ENCODE results near the gene DYNC1H1.

The DYNC1H1 gene

DNA sequence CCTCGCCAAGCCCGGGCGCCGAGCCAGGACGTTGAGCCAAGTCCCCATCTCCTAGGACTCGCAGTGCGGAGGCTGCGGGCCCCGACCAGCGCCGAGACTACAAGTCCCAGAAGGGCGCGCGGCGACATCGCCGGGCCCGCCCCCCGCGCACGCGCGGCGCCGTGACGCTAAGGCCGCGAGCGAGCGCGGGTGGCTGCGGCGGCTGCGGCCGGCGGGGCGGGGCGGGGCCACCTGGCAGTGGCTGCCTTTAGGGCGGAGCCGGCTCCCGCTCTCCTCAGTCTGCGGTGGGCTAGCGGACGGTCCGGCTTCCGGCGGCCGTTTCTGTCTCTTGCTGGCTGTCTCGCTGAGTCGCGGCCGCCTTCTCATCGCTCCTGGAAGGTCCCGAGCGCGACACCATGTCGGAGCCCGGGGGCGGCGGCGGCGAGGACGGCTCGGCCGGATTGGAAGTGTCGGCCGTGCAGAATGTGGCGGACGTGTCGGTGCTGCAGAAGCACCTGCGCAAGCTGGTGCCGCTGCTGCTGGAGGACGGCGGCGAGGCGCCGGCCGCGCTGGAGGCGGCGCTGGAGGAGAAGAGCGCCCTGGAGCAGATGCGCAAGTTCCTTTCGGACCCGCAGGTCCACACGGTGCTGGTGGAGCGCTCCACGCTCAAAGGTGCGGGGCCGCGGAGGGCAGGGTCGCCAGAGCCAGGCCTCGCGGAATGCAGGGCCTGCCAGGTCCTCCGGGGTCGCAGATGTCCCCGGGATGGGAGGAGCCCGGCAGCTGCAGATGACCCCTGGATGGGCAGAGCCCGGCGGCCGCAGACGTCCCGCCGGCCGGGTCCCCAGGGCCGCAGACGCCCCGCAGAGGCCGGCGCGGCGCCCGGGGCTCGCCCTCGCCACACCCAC lies at the start of gene DYNC1H1:
TSS of gene DYNC1H1 (plus strand) at position 277 of the 884 bp plus-strand sequence. CDS start at position 396, 119 bp downstream.
- DNase-seq: peak; percentile 92

DNA sequence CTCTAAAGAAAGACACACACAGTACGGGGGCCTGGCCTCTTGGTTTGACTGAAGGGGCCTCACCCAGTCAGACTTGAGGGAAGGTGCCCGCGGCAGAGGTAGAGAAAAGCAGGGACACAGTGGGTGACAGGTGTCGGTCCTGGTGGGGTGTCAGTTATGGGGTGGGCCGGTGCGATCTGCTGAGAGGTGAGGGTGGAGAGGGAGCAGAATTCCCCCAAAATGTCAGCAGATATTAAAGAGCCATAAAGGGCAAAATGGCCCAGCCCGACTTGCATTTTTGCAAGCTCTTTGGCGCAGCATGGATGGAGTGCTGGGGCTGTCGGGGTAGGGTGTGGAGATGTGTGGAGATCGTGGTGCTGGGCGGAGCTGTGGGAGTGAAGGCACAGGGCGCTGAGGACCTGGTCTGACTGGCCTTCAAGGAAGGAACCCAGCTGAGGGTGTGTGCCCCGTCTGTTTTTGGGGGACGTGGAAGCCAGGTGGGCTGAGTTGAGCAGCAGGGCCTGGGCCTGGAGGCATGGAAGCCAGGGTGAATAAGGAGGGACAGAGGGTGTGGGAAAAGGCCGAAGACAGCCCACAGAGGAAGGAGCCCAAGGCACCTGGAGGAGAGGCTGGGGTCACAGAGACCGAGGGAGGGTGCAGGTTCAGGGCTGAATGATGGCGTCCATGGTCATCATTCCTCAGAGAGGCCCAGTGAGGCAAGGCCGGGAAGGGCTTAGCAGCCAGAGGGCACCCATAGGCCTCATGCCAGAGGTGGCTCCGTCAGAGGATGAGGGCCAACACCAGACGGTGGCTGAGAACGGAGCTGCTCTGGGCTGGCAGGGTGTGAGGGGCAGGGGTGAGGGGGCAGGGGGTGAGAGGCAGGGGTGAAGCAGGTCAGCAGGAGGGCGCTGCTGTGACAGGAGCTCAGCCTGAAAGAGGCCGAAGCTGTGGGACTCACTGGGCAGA lies 48.2 kb upstream of the DYNC1H1 start:
- no peak for DNase-seq

DNA sequence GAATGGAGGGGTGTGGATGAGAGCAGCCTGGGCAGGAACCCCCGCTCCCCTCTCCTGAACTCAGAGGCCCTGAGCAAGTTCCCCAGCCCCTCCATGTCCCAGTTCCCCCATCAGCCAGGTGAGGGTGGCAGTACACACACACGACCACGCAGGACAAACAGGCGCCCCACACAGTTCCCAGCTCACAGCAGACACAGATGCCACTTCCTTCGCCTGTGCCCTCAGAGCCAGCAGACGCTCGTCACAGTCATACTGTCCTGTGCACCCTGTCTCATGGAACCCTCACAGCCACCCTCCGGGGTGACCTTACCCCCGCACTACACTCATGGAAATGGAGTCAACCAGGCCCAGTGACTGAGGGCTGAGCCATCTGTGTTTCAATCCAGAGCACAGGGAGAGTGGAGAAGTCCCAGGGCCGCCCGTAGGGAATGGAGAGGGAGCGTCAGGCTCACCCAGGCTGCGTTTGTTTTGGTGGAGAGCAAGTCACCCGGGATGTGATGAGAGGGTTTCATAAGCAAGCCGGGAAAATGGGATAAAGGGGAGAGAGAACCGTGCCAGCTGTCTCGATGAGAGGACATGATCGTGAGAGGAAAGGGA lies 47.5 kb upstream of the DYNC1H1 start:
- DNase-seq: no peak

DNA sequence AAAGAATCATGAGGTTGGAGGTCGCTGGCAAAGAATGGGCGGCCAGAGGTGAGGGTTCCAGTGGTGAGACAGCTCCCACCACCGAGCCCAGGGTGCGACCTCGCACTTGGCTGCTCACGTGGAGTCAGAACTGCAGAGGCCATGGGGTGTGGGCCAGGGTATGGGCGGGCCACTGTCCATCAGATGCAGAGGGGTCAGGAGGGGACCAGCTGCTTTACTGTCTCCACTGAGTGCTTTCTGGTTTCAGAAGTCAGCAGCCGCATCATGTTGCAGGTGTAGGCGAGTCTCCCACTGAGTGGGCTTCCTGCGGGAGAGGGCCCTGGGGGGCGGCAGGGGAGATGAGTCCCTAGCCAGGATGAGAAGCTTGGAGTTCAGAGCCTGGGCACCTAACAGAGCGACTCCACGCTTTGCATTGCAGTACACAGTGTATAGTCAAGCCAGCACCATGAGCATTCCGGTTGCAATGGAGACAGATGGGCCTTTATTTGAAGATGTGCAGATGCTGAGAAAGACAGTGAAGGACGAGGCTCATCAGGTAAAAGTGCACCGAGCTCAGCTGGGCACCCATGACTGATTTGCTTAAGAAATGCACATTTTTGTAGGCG lies 46.9 kb upstream of the DYNC1H1 start:
- no peak for DNase-seq

DNA sequence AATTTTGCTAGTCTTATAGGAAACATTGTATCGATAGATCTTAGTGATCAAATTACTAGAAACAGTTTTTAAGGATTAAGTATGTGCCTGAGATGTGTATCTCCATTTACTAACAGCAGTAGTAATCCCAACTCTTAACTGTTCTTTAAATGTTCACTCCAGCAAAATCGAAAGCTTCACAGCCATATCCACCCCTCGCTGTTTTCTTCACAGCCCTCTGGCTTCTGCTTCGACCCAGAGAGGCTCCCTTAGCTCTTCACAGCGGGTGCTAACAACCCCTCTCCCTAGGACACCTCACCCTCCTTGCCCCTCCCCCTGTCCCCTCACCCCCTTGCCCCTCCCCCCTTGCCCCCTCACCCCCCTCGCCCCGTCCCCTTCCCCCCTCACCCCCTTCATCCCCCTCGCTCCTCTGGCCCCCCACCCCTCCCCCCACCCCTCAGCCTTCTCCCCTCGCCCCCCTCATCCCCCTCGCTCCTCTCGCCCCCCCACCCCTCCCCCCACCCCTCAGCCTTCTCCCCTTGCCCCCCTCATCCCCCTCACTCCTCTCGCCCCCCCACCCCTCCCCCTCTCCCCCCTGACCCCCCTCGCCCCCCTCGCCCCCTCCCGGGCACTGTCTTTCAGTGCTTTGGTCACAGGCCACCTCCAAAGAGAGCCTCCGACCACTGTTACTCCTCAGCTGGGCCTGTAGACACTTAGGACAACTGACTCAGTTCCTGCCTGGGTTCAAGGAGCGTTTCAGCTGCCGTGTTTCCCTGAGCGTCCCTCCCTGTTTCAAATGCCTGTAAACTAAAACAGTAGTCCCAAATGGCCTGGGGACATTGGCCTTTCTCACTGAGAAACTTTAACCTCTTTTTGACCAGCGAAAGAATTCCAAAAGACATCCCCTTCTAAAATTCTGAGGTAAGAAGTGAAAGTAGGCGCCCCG lies 46.0 kb upstream of the DYNC1H1 start:
- no peak for DNase-seq

DNA sequence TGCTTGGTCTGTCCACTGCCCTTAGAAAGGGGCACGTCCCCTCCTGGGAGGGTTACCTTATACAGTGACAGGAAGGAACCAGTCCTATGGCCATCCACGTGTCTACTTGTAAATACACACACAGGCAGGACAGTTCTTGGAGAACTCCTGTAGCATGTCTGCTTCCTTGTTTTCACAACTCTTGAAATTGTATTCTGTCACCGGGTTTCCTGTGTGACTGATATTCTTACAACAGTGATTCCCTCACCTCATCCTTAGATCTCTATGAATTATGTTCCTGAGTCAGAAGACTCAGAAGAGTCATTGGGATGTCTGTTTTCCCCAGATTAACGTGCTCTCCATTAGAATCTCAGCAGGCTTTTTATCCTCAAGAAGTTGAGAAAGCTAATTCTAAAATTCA lies 44.1 kb upstream of the DYNC1H1 start:
- no peak for DNase-seq

DNA sequence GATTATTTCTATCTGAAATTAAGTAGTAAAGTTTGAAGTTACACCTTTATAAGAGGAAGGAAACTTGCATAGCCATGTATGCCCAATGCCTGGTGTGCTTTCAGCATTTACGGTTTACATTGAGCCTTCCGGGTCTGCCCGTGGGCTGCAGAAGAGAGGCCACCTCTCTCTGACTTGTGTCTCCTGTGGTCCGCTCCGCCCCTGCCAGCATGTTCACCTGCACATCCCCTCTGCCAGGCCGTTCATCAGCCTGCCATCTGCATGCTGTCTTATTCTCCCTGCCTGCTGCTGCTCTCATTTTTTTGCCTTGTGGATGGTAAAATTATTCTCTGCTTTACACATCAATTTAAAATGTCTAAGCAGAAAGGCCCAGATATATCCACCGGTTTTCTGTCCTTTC lies 41.5 kb upstream of the DYNC1H1 start:
- DNase-seq: no peak

DNA sequence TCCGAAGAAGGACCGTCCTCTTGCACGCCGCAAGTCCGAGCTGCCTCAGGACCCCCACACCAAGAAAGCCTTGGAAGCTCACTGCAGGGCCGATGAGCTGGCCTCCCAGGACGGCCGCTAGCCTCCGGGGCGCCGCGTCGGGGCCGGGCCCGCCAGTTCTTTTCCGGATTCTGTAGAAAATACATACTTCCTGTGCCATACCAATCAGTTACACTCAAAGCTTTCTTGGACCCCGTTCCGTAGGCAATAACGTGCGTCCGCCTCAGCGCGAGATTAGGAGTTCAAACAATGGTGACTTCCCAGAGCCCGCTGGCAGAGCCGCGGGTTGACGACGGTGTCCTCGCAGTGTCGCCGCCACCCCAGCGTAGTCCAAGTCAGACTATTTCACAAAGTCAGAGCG lies 39.2 kb upstream of the DYNC1H1 start:
- DNase-seq: no peak

DNA sequence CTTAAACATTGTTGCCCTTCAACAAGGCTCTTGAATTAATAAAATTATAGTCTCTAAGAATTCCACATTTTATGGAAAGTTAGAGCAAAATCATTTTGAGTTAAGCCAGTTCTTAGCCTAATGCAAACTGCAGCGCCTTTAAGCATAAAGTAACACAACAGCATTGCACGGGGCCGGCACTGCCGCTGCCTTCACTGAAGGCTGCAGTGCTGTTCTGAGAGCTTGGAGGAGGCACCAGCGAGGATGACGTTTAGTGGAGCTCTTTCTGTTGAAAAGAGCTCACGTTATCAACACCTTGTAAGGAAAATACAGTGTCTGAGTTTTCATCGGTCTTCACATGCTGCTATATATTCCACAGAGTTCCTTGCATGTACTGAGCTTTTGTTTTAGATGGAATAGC lies 38.3 kb upstream of the DYNC1H1 start:
- no peak for DNase-seq

DNA sequence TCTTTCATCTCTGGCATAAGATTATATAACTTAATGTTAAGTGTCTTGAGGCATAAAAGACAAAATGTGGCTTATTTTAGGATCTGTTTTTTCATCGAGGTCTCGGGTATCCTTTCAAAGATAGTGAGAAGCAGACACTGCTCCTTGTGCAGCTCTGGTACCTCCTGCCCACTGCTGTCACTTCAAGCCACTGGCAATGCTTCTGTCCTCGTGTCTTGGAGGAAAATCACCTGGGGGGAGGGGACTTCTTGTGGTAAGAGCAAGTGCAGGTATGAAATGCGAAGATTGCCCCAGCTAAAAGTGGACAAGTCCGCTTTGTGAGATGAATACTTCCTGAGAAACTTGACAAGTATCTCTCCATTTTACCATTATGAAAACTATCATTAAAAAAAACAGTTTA lies 37.8 kb upstream of the DYNC1H1 start:
- no peak for DNase-seq

DNA sequence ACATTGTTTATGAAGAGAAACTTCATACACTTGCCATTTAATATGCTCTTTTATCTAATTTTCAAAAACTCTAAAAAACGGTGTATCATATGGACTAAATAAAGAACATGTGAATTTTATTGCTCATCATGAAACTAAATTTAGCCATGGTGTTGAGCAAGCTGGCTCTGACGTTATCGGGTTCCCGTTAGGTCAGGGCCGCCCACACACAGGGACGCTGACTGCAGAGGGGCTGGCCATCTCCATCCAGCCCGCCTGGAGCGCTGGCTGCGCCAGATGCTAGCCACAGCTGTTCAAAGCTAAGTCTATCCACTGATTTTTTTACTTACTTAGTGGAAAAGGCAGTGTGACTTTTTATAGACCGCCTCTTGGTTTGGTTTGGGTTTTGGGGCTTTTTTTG lies 36.5 kb upstream of the DYNC1H1 start:
- no peak for DNase-seq

DNA sequence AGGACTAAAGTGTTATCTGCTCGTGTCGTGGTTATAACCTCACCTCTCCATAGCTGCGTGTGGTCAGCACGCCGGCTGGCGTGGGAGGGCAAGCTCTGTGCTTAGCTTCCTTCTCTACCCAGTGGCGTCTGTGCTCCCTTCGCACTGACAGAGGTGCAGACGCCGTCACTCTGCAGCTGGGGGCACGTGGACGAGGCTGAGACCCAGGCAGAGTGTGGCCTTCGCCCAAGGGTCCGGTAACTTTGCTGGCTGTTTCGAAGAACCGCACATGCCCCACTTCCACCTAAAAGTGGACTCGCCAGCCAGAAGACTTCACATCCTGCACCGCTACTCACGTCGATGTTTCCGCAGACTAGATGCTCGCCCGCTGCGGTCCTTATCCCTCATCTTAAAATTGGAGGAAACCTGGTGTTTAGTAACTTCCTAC lies 35.9 kb upstream of the DYNC1H1 start:
- DNase-seq: no peak

DNA sequence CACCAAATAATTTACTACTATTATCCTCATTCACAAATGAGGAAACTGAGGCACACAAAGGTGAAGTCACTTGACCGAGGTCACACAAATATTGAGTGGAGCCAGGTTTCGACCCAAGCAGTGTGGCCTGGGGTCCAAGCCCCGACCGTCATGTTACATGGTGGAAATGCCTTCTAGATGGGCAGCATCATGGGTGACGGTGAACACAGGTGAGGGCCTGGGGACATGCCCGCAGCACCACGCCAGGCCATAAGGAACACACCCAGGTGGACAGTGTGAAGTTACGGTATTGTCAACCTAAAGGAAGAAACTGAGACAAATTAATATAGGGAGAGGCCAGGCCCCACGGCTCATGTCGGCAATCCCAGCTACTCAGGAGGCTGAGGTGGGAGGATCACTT lies 35.3 kb upstream of the DYNC1H1 start:
- DNase-seq: no peak

DNA sequence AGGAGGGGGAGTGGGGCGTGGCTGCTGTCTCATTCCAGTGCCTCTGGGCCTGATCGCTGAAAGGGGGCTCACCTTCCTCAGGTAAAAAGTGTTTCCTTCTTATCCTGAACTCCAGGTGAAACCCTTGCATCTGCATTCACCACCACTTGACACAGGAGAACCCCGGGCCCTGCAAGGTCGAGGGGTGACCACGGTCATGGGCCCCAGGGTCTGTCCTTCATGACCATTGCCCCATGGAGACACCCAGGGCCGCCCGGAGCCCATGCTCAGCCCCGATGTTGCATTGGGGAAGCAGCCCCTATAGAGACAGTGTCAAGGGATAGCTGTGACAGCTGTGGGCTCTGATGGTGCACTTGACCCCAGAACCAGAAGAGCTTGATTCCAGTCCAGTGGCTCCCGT lies 34.4 kb upstream of the DYNC1H1 start:
- no peak for DNase-seq

DNA sequence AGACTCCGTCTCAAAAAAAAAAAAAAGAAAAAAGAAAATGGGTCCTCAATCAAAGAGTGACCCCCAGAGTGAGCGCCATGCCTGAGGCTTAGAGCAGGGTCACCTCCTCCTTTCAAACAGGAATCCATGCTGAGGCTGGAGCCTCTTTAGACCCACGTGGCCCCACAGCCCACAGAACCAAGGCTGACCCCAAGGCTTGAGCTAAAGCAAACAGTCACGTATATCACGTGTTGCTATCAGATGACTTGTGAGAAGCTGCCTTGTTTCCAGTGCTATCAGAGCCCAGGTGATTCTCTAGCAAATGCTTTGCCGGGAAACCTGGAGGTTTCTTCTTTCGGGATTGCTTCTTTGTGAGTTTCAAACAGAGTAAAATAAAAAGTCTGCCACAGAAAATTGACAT lies 31.7 kb upstream of the DYNC1H1 start:
- DNase-seq: no peak

DNA sequence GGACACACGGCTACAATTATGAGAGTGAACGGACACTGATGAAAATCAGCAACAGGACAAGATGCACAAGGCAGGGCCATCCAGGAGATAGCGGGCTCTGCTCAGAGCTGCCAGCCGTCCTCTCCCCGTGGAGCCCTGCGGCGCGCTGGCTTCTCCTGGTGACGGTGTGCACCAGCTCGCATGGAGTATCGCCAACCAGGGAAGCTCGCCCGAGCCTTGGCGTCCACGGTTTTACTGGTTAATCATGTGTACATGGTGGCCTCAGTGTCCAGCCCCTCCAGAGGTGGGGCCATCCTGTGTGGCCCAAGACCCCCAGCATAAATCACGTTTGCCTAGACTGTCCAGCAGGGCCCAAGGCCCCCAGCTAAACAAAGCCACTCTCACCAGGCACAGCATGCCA lies 31.2 kb upstream of the DYNC1H1 start:
- no peak for DNase-seq

DNA sequence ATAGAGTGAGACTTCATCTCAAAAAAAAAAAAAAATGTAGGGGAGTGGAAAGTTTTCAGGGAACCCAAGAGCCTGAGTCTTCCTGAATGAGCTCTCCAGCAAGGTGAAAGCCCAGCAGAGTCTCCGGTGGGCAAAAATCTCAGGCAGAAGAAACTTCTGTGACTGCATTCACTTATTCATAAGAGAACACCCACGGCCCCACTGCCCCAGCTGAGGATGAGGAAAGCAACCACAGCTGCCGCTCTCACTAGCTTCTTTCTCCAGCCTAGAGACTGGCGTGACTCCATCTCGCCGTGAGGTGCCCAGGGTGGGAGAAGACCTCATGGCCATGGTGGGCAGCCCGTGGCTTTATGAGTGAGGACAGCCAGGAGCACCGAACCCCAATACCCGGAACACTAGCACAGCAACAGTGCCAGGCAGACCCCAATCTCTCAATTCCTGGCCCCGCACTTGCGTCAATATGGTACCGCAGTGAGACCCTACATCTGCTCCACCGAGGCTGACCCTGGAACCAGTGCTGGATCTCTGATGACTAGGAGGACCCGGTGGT lies 29.7 kb upstream of the DYNC1H1 start:
- no peak for DNase-seq

DNA sequence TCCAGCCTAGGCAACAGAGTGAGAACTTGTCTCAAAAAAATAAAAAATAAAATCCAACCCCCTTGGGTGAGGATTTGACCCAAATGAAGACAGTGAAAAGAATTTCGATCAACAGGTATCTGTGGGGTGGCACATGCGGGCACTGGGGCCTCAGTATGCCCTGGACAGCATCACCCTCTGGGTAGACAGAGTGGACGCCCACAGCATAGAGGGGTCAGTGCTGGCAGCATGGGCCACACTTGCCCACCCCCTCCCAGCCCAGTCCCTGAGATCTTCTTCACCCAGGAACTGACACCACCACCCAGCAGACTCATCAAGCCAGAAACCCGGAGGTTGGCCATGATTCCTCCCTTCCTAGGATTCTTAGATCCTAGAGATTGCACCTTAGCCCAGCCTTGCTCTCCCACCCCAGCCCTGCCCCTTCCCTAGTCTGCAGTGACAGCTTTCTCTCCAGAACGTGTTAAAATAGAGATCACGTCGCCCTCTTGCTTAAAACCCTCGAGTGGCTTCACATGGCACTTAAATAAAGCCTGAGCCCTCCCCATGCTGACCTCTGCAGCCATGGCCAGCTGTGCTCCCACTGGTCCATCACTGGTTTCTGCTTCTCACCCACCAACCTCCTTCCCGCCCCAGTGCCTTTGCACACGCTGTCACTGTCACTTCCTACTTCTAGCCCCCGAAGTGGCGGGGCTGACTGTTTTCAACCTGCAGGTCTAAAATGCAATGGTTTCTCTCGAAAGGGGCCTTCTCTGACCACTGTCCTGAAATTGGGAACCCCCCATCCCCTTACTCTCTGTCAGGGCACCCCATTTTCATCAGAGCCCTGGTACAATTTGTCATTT lies 26.2 kb upstream of the DYNC1H1 start:
- DNase-seq: no peak

DNA sequence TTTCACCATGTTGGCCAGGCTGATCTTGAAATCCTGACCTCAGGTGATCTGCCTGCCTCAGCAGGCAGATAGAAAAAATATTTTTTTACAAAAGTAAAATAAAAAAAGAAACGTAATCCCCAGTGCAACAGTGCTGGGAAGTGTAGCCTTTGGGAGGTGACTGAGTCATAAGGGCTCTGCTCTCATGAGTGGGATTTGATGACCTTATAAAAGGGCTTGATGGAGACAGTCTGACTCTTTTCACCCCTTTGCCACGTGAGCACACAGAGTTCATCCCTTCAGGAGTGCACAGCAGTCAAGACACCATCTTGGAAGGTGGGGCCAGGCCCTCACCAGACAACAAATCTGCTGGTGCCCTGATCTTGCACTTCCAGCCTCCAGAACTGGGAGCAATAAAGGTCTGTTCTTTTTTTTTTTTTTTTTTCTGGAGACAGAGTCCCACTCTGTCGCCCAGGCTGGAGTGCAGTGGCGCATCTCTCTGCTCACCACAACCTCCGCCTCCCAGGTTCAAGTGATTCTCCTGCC lies 24.7 kb upstream of the DYNC1H1 start:
- DNase-seq: no peak

DNA sequence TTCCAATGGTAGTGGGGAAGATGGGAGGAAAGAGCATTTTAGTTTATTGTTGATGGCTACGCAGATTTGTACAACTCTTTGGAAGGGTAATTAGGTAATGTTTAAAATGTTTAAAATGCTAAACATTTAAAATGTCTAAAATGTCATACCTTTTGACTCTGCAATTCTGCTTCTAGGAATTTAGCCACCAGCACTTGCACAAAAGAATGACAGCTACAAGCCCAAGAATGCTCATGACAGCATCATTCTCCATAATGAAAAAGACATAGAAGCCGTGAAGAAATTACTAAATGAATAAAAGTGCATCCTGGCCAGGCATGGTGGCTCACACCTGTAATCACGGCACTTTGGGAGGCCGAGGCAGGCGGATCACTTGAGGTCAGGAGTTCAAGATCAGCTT lies 19.9 kb upstream of the DYNC1H1 start:
- no peak for DNase-seq

Data from CD4-positive, alpha-beta T cell treated with Interleukin-12 subunit alpha and Interleukin-12 subunit beta, for 1 hour (primary cell).